GM12878 (cell line): ENCODE measurements around the gene VWA7. TPM values are rescaled to one million over a fixed set of nuclear protein-coding genes. Genes with fewer than 3 reads are reported as not detected.

Source experiments
- CREB1 ChIP-seq: IDR thresholded peaks from 2 replicates; pipeline ENCODE4 v1.6.1; 2012; ENCODE audit warnings: low read depth, mild to moderate bottlenecking, inconsistent platforms
- HDGF ChIP-seq: fragments of 450-650 bp; IDR thresholded peaks from 2 replicates; pipeline ENCODE4 v1.6.1; 2016; ENCODE audit warnings: antibody characterized with exemption
- MTA2 ChIP-seq: fragments of 450-650 bp; IDR thresholded peaks from 2 replicates; pipeline ENCODE4 v1.6.1; 2016; ENCODE audit warnings: low read depth, mild to moderate bottlenecking, moderate library complexity
- MXI1 ChIP-seq: fragments of 150-350 bp; IDR thresholded peaks from 2 replicates; pipeline ENCODE4 v1.6.1; 2011; ENCODE audit warnings: low read depth, mild to moderate bottlenecking, inconsistent platforms, low read length, improper control_type of control experiment
- NR2C1 ChIP-seq: fragments of 450-650 bp; IDR thresholded peaks from 2 replicates; pipeline ENCODE4 v1.6.1; 2017; ENCODE audit warnings: antibody characterized with exemption, mild to moderate bottlenecking, moderate library complexity
- polyA plus RNA-seq, 11 experiments: library from polyadenylated mRNA; depleted of rRNA in 4 of 11; unstranded in 6 of 11; stranded (reverse) in 5 of 11; fragments of >200 nt; fragmentation: Nextera tagmentation in 4 of 11; fragmentation: Illumina TruSeq in 1 of 11; extraction: Ambion mirVana in 4 of 11; extraction: Trizol in 1 of 11; gene quantifications; 1 replicate in 1 of 11; 2 replicates in 10 of 11; pipeline versions ENCODE4 v1.2.1 to v1.2.3, GENCODE V29; 2011 to 2016; ENCODE audit warnings: inconsistent platforms in 2 of 11, missing spikeins in 2 of 11, low read depth in 1 of 11
- total RNA-seq, 4 experiments: library from RNA; depleted of rRNA in 3 of 4; stranded (reverse); fragments of >200 nt in 3 of 4; fragmentation: Illumina TruSeq in 1 of 4; extraction: Trizol in 1 of 4; gene quantifications; 2 replicates each; pipeline versions ENCODE4 v1.2.1 to v1.2.3, GENCODE V29; 2013 to 2021
- TF ChIP-seq, protein P1 (sequence below): fragments of 450-650 bp; IDR thresholded peaks from 2 replicates; pipeline ENCODE4 v1.6.1; 2018; ENCODE audit warnings: borderline replicate concordance, mild to moderate bottlenecking; ENCODE audit not compliant: partially characterized antibody
- TF ChIP-seq, protein P2 (sequence below): IDR thresholded peaks from 2 replicates; pipeline ENCODE4 v1.6.1; 2011; ENCODE audit warnings: low read depth, low read length, improper control_type of control experiment, borderline replicate concordance

Gene VWA7
- total and polyA plus RNA-seq, 10 of the 15 experiments (the other 5 are each of a cell fraction or from before 2014, with no cell fraction given), result 0.11 to 3.1 (median 1.2) TPM; not detected in 1

DNA sequence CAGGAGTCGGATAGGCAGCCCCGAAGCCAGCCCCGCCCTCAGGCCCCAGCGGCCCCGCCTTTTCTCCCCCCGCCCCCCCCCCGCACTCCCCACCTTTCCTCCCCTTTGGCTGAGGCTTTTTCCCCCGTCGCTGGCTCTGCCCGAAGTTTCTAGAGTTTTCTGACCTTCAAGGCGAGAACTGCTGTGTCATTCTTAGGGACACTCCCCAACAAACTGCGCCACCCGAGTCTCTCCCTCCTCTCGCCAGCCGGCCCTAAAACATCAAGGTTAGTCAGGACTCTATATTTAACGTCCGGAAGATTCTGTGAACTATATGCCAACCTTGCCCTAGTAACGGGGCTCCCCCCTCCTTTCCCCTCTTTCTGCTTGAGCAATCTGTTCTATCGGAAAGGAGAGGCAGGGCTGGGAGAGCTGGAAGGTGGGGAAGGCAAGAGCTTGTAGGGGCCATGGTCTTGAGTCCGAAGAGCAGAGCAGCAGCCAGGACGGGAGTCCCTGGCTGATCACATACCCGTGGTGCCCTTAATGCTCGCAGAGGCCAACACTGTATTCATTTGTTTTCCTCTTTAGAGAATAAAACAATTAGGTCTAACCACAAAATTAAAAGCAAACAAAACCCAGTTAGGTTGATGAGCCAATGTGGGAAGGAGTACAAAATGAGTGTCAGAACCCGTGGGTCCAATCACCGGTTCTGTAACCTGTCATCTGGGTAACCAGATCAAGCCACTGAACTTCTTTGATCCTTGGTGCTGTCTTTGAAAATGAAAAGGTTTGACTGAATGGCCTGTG, 45.1 kb upstream of the VWA7 start (continued):
- TF ChIP-seq, protein P1, sequence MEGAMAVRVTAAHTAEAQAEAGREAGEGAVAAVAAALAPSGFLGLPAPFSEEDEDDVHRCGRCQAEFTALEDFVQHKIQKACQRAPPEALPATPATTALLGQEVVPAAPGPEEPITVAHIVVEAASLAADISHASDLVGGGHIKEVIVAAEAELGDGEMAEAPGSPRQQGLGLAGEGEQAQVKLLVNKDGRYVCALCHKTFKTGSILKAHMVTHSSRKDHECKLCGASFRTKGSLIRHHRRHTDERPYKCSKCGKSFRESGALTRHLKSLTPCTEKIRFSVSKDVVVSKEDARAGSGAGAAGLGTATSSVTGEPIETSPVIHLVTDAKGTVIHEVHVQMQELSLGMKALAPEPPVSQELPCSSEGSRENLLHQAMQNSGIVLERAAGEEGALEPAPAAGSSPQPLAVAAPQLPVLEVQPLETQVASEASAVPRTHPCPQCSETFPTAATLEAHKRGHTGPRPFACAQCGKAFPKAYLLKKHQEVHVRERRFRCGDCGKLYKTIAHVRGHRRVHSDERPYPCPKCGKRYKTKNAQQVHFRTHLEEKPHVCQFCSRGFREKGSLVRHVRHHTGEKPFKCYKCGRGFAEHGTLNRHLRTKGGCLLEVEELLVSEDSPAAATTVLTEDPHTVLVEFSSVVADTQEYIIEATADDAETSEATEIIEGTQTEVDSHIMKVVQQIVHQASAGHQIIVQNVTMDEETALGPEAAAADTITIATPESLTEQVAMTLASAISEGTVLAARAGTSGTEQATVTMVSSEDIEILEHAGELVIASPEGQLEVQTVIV, result no peak
- no peak for TF ChIP-seq MXI1
- TF ChIP-seq HDGF, result no peak
- no peak for TF ChIP-seq NR2C1
- TF ChIP-seq CREB1, result peak; percentile 8; the same call in 1 of the 2 replicates
- TF ChIP-seq, protein P2, sequence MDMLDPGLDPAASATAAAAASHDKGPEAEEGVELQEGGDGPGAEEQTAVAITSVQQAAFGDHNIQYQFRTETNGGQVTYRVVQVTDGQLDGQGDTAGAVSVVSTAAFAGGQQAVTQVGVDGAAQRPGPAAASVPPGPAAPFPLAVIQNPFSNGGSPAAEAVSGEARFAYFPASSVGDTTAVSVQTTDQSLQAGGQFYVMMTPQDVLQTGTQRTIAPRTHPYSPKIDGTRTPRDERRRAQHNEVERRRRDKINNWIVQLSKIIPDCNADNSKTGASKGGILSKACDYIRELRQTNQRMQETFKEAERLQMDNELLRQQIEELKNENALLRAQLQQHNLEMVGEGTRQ, result no peak
- no peak for TF ChIP-seq MTA2
